ENCODE measurements around the gene ZBED4.

ZBED4 gene

DNA sequence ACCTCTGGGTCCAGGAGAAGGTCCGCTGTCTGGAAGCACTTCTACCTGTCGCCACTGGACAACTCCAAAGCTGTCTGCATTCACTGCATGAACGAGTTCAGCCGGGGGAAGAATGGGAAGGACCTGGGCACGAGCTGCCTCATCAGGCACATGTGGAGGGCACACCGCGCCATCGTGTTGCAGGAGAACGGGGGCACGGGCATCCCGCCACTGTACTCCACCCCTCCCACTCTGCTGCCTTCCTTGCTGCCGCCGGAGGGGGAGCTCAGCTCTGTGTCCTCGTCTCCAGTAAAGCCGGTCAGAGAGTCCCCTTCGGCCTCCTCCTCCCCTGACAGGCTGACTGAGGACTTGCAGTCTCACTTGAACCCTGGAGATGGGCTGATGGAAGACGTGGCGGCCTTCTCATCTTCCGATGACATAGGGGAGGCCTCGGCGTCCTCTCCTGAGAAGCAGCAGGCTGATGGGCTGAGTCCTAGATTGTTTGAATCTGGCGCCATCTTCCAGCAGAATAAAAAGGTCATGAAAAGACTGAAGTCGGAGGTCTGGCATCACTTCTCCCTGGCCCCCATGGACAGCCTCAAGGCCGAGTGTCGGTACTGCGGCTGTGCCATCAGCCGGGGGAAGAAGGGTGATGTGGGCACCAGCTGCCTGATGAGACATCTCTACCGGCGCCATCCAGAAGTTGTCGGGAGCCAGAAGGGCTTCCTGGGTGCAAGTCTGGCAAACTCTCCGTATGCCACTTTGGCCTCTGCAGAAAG is 31.0 kb downstream of the ZBED4 start:
- Histone ChIP-seq H3K4me3 (ENCODE audit: low read depth, low read length, poor library complexity, severe bottlenecking) (no peak overlapping the region), H3K9me3 (ENCODE audit: low read length) (peaks cover 7% of the 10 kb centered on the region; the same call in 1 of the 2 replicates), H3F3A (ENCODE audit: insufficient read depth, low read length) (no peaks in the 10 kb centered on the region), H3K4me1 (ENCODE audit: insufficient read depth, low read length, severe bottlenecking) (peaks cover 9% of the 10 kb centered on the region), H3K27ac (ENCODE audit: low read depth, low read length, poor library complexity, severe bottlenecking) (no peak overlapping the region), H3K79me2 (ENCODE audit: insufficient read depth, low read length) (peaks cover 17% of the 10 kb centered on the region), H4K20me1 (ENCODE audit: insufficient read depth, low read length) (no peaks in the 10 kb centered on the region), H3K9me2 (ENCODE audit: low read depth, low read length) (no peaks in the 10 kb centered on the region), H3K36me3 (ENCODE audit: insufficient read depth, low read length) (peaks cover 82% of the 10 kb centered on the region), H3K4me2 (ENCODE audit: low read length) (no peak overlapping the region), H3K27me3 (ENCODE audit: insufficient read depth, low read length) (no peaks in the 10 kb centered on the region), H3K9ac (ENCODE audit: low read length) (no peak overlapping the region), H2AFZ (ENCODE audit: low read length) (no peak overlapping the region)
- no peak for TF ChIP-seq EZH2 (IDR thresholded peaks at IDR 0.05; ENCODE audit: borderline replicate concordance, low read length)
- no peak for TF ChIP-seq CTCF (IDR thresholded peaks at IDR 0.05; ENCODE audit: low read length)

DNA sequence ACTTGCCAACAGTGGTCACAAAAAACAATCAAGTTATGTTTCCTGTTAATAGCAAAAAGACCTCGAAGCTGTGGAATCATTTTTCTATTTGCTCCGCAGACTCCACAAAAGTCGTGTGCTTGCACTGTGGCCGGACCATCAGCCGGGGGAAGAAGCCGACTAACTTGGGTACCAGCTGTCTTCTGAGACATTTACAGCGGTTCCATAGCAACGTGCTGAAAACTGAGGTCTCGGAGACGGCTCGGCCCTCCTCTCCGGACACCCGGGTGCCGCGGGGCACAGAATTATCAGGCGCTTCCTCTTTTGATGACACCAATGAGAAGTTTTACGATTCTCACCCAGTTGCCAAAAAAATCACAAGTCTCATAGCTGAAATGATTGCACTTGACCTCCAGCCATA is 31.6 kb downstream of the ZBED4 start:
- TF ChIP-seq EZH2 (IDR thresholded peaks at IDR 0.05; ENCODE audit: borderline replicate concordance, low read length) (no peak), CTCF (IDR thresholded peaks at IDR 0.05; ENCODE audit: low read length) (no peak)
- no peaks in the 10 kb centered on the region for H4K20me1 ChIP-seq (ENCODE audit: insufficient read depth, low read length)
- no peaks in the 10 kb centered on the region for H3K9me2 ChIP-seq (ENCODE audit: low read depth, low read length)
- H3K4me2 ChIP-seq (ENCODE audit: low read length) = no peak overlapping the region
- H3K36me3 ChIP-seq (ENCODE audit: insufficient read depth, low read length) = peaks cover 88% of the 10 kb centered on the region
- no peak overlapping the region for H3K9ac ChIP-seq (ENCODE audit: low read length)
- peaks cover 7% of the 10 kb centered on the region; the same call in 1 of the 2 replicates for H3K9me3 ChIP-seq (ENCODE audit: low read length)
- H3K4me1 ChIP-seq (ENCODE audit: insufficient read depth, low read length, severe bottlenecking) = peaks cover 4% of the 10 kb centered on the region
- H3K4me3 ChIP-seq (ENCODE audit: low read depth, low read length, poor library complexity, severe bottlenecking) = no peak overlapping the region
- H3F3A ChIP-seq (ENCODE audit: insufficient read depth, low read length) = no peaks in the 10 kb centered on the region
- H3K27me3 ChIP-seq (ENCODE audit: insufficient read depth, low read length) = no peaks in the 10 kb centered on the region
- H3K27ac ChIP-seq (ENCODE audit: low read depth, low read length, poor library complexity, severe bottlenecking) = no peak overlapping the region
- no peak overlapping the region for H2AFZ ChIP-seq (ENCODE audit: low read length)
- peaks cover 17% of the 10 kb centered on the region for H3K79me2 ChIP-seq (ENCODE audit: insufficient read depth, low read length)

GRCh38 chr22:49885881-49886280 is 32.2 kb downstream of the ZBED4 start:
- Histone ChIP-seq H3K79me2 (ENCODE audit: insufficient read depth, low read length) (peaks cover 12% of the 10 kb centered on the region), H3K9ac (ENCODE audit: low read length) (no peak overlapping the region), H4K20me1 (ENCODE audit: insufficient read depth, low read length) (no peaks in the 10 kb centered on the region), H3K27ac (ENCODE audit: low read depth, low read length, poor library complexity, severe bottlenecking) (no peak overlapping the region), H3K36me3 (ENCODE audit: insufficient read depth, low read length) (peaks cover 94% of the 10 kb centered on the region), H3F3A (ENCODE audit: insufficient read depth, low read length) (no peaks in the 10 kb centered on the region), H3K4me3 (ENCODE audit: low read depth, low read length, poor library complexity, severe bottlenecking) (no peak overlapping the region), H3K9me2 (ENCODE audit: low read depth, low read length) (no peaks in the 10 kb centered on the region), H3K27me3 (ENCODE audit: insufficient read depth, low read length) (no peaks in the 10 kb centered on the region), H3K4me1 (ENCODE audit: insufficient read depth, low read length, severe bottlenecking) (no peaks in the 10 kb centered on the region), H2AFZ (ENCODE audit: low read length) (no peak overlapping the region), H3K4me2 (ENCODE audit: low read length) (no peak overlapping the region), H3K9me3 (ENCODE audit: low read length) (peaks cover 7% of the 10 kb centered on the region; the same call in 1 of the 2 replicates)
- TF ChIP-seq CTCF (IDR thresholded peaks at IDR 0.05; ENCODE audit: low read length) = no peak
- TF ChIP-seq EZH2 (IDR thresholded peaks at IDR 0.05; ENCODE audit: borderline replicate concordance, low read length) = no peak

All from OCI-LY1 (cell line).